ENCODE measurements around the gene LTB.

GRCh38 chr6:31576897-31577578 is 5.2 kb downstream of the LTB start:
- TF ChIP-seq U2AF1 (optimal IDR thresholded peaks at IDR 0.05; ENCODE audit: low read depth, low read length) (no peak), RARA (CRISPR knock-in tag; IDR thresholded peaks at IDR 0.05) (no peak), SRSF1 (optimal IDR thresholded peaks at IDR 0.05; ENCODE audit: low read depth, low read length) (no peak)
